ENCODE measurements around the gene DDX52.

The DDX52 gene

GRCh38 chr17:37678036-37678435 is 34.8 kb upstream of the DDX52 start:
- no peak overlapping the region for H3K4me3 ChIP-seq (ENCODE audit: control insufficient read depth, low read depth, low read length)

GRCh38 chr17:37677021-37677420 is 33.8 kb upstream of the DDX52 start:
- no peak for DNase-seq (ENCODE audit: low read depth)
- no peak for TF ChIP-seq CTCF (IDR thresholded peaks at IDR 0.05; ENCODE audit: control insufficient read depth, insufficient read depth, low read depth, low read length, missing control alignments)
- H3K4me3 ChIP-seq (ENCODE audit: control insufficient read depth, low read depth, low read length): no peak overlapping the region

More at GRCh38 chr17:37678036-37678435, 34.8 kb upstream of the DDX52 start:
- DNase-seq (ENCODE audit: low read depth): no peak
- no peak for TF ChIP-seq CTCF (IDR thresholded peaks at IDR 0.05; ENCODE audit: control insufficient read depth, insufficient read depth, low read depth, low read length, missing control alignments)

DNA sequence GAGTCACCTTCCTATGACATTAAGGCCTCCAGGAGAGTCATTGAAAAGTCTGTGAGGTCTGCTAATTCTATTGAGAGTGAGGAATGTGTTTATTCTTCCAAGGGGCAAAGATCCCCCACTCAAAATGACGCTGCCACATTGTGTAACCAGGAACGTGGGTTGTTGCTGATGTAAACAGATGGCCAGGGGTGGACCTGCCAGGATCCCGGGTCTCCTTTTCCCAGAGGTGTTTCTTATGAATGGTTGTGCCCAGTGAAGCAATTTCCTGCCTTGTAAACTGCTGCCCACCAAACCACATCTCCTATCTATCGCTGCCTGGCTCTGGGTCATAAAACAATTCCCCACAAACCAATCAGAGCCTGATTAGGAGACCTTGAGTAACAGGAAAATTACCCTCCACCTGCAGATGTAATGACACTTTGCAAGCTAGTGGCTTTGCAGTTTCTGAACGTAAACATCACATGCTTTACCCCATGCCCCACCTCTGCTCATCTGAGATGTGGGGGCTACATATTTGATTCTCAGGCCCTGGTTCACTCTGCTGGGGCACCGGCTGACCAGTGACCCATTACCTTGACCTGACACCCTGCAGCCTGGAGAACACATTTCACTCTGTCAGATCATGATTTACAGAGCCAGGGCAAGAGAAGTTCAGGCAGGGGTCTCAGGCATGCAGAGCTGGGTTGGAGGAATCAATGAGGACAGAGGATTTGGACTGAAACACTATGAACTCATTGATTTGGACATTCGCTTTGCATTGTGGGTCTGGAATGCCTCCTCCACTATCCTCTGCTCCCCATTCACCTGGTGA is 33.1 kb upstream of the DDX52 start:
- peak; percentile 31 for DNase-seq (ENCODE audit: low read depth)
- no peak overlapping the region for H3K4me3 ChIP-seq (ENCODE audit: control insufficient read depth, low read depth, low read length)

GRCh38 chr17:37674511-37674910 is 31.3 kb upstream of the DDX52 start:
- DNase-seq (ENCODE audit: low read depth): no peak
- no peak for TF ChIP-seq CTCF (IDR thresholded peaks at IDR 0.05; ENCODE audit: control insufficient read depth, insufficient read depth, low read depth, low read length, missing control alignments)
- no peak overlapping the region for H3K4me3 ChIP-seq (ENCODE audit: control insufficient read depth, low read depth, low read length)

More for the DNA sequence above, 33.1 kb upstream of the DDX52 start:
- no peak for TF ChIP-seq CTCF (IDR thresholded peaks at IDR 0.05; ENCODE audit: control insufficient read depth, insufficient read depth, low read depth, low read length, missing control alignments)

DNA sequence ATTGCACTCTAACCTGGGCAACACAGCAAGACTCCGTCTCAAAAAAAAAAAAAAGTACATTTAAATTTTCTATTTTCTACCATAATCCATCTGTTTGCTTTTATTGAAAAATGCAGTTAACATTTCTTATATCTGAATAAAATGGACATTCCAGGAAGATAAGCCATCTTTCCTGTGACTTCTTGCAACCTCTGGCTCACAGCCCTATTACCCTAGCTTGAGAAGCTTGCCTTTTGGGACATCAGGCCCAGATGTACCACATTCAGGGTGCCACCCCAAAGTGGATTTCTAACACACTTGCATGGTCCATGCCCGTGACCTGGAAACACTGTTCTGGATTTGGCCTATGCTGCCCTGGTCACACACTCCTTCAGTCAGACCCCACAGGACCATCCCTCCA is 30.1 kb upstream of the DDX52 start:
- no peak overlapping the region for H3K4me3 ChIP-seq (ENCODE audit: control insufficient read depth, low read depth, low read length)
- TF ChIP-seq CTCF (IDR thresholded peaks at IDR 0.05; ENCODE audit: control insufficient read depth, insufficient read depth, low read depth, low read length, missing control alignments): no peak
- no peak for DNase-seq (ENCODE audit: low read depth)

- no peak for TF ChIP-seq CTCF (IDR thresholded peaks at IDR 0.05; ENCODE audit: control insufficient read depth, insufficient read depth, low read depth, low read length, missing control alignments)
- H3K4me3 ChIP-seq (ENCODE audit: control insufficient read depth, low read depth, low read length): no peak overlapping the region
- no peak for DNase-seq (ENCODE audit: low read depth)
Observed at GRCh38 chr17:37672548-37673078, 29.4 kb upstream of the DDX52 start.

Data from AG09309 (cell line).